ENCODE measurements around the gene ODAPH.
"Not testable (repeated sequence)": the region's sequence is repeated elsewhere in the genome, so short reads cannot be mapped to it uniquely, and the experiment has no call there.

ODAPH gene

GRCh38 chr4:75555294-75556164 lies at the start of gene ODAPH:
TSS of gene ODAPH (plus strand) at chr4:75556066. CDS start at chr4:75556083, 17 bp downstream.
- no peak for FAIRE-seq
- DNase-seq (ENCODE audit: insufficient read length, low spot score): peak; percentile 5

GRCh38 chr4:75509592-75509991 lies 46.3 kb upstream of the ODAPH start:
- not testable (repeated sequence) for FAIRE-seq; DNase-seq (ENCODE audit: insufficient read length, low spot score)

- no peak for DNase-seq (ENCODE audit: insufficient read length, low spot score)
- FAIRE-seq: no peak
Measured at GRCh38 chr4:75511841-75512240, 44.0 kb upstream of the ODAPH start.

DNA sequence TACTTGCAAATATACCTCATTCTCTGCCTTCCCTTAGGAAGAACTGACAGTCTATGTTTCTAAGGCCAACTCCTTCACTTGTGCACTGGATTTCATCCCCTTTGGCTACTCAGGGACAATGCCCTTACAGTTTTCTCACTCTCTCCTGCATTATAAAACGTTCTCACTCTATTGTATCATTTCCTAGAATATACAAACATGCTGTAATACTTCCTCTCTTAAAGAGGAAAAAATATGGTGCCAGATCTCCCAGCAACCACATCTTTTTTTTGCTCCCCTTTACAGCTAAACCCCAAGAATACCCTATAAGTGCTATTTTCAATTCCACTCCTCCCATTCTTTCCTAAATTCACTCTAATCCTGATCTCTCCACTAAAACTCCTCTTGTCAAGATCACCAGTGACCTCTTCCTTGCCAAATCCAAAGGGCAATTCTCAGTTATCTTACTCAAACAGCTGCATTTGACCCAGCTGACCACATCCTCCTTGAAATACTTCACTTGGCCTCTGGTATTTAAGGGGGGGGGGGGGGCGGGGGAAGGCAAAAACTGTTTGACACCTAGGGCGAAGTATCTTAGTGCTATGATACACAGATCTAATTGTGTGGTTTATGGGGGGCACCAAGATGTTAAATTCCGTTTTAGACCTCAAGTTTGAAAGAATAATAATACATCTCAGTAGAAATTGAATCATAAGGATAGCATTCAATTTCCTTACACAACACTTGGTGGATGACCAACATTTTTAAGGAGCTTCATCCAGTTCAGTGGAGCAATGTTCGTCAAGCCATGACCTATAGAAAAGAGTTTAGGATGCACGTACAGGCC lies 43.3 kb upstream of the ODAPH start:
- peak; percentile 88 for FAIRE-seq
- DNase-seq (ENCODE audit: insufficient read length, low spot score): no peak

GRCh38 chr4:75513526-75514130 lies 42.2 kb upstream of the ODAPH start:
- no peak for DNase-seq (ENCODE audit: insufficient read length, low spot score)
- FAIRE-seq: no peak

DNA sequence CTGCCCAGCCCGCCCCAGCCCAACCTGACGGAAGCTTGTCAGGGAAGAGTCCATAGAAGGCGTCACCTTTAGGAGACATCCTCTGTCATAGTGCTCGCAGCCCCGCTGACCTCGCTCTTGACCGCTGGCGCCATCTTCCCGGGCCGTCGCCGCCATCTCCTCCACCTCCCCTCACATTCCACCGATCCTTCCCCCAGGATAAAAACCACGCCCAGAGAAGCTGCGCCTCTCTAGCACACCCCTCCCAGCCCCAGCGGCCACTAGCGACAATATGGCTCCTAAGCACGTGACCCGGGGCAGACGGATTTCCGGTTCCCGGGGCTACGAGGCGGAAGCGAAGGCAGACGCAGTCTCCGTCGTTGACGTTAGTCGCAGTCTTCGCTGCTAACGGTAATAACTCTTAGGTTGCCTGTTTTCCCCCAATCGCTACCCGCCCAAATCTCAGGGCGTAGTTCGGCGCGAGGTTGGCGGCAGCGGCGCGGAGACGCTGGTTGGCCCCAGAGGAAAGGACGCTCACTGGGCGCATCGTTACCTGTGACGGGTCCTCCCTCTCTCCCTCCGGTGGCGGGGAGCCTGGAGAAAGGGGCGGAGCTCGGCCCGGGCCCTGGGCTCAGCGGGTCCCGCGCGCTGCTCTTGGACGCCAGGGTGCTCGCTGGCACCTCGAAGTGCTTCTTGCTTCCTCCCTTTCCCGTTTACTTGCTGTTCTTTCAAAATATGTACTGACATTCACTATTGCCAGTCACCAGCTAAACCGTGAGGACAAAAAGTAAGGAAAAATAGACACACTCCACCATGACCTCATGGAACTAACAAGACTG lies 41.5 kb upstream of the ODAPH start, which contains the start of the genes RCHY1 and THAP6:
Gene RCHY1, minus strand, starts transcription at position 273 of the 818 bp plus-strand sequence. Its CDS starts 117 bp downstream, at position 156.
Gene THAP6, plus strand, starts transcription at position 343 of the 818 bp plus-strand sequence. CDS start 980 bp downstream, outside the sequence.
- FAIRE-seq (peak; percentile 99), DNase-seq (ENCODE audit: insufficient read length, low spot score) (peak; percentile 28)

GRCh38 chr4:75514949-75515612 lies 40.8 kb upstream of the ODAPH start:
- FAIRE-seq (peak; percentile 82), DNase-seq (ENCODE audit: insufficient read length, low spot score) (no peak)

DNA sequence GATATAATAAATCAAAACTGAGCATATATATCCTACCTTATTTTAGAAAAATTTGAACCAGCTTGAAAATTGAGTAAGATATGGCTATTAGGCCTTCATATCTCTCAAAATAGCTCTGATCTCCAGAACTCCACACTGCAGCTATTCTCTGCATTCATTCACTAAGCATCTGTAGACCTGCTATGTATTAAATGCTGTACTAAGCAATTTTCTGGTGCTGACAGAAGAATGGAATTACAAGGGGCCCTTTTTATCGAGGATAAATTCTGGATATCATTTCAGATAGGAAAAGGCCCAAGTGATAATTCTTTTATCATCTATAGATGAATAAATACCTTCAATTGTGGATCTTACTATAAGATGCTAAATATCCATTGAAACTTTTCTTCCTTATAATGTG lies 39.7 kb upstream of the ODAPH start:
- DNase-seq (ENCODE audit: insufficient read length, low spot score) (no peak), FAIRE-seq (no peak)

DNA sequence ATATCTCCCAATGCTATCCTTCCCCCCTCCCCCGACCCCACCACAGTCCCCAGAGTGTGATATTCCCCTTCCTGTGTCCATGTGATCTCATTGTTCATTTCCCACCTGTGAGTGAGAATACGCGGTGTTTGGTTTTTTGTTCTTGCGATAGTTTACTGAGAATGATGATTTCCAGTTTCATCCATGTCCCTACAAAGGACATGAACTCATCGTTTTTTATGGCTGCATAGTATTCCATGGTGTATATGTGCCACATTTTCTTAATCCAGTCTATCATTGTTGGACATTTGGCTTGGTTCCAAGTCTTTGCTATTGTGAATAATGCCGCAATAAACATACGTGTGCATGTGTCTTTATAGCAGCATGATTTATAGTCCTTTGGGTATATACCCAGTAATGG lies 36.4 kb upstream of the ODAPH start:
- FAIRE-seq; DNase-seq (ENCODE audit: insufficient read length, low spot score): not testable (repeated sequence)

- FAIRE-seq: no peak
- DNase-seq (ENCODE audit: insufficient read length, low spot score): no peak
Measured at GRCh38 chr4:75525086-75525485, 30.8 kb upstream of the ODAPH start.

- DNase-seq (ENCODE audit: insufficient read length, low spot score) (no peak), FAIRE-seq (no peak)
Measured at GRCh38 chr4:75525910-75526309, 30.0 kb upstream of the ODAPH start.

DNA sequence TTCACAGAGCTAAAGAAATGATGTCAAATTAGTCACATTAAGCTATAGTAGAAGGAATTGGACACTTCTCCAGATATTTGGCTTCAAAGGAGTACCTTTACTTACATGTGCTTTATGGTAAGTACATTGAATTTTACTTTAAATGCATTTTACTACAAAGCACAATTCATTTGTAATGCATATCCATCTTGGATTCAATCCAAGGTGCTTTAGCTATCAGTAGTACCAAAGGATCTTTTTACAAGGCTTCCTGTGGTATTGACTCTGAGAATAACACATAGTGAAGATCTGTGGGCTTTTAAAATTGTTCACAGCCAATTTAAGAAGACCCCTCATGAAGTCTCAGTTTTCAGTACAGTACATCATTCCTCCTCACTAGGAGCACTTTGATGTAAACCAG lies 28.4 kb upstream of the ODAPH start:
- DNase-seq (ENCODE audit: insufficient read length, low spot score) (no peak), FAIRE-seq (no peak)

- FAIRE-seq (no peak), DNase-seq (ENCODE audit: insufficient read length, low spot score) (no peak)
Measured at GRCh38 chr4:75530556-75531322, 25.1 kb upstream of the ODAPH start.

GRCh38 chr4:75531536-75532143 lies 24.2 kb upstream of the ODAPH start:
- FAIRE-seq; DNase-seq (ENCODE audit: insufficient read length, low spot score): not testable (repeated sequence)

DNA sequence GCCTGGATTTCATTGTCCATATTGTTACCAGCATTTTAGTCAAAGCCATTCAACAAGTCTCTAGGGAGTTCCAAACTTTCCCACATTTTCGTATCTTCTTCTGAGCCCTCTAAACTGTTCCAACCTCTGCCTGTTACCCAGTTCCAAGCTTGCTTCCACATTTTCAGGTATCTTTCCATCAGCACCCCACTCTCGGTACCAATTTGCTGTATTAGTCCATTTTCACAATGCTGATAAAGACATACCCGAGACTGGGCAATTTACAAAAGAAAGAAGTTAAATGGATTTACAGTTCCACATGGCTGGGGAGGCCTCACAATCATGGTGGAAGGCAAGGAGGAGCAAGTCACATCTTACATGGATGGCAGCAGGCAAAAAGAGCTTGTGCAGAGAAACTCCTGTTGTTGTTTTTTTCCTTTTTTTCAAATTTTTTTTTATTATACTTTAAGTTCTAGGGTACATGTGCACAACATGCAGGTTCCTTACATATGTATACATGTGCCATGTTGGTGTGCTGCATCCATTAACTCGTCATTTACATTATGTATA lies 22.5 kb upstream of the ODAPH start:
- not testable (repeated sequence) for FAIRE-seq; DNase-seq (ENCODE audit: insufficient read length, low spot score)

GRCh38 chr4:75533926-75534325 lies 21.9 kb upstream of the ODAPH start:
- not testable (repeated sequence) for FAIRE-seq; DNase-seq (ENCODE audit: insufficient read length, low spot score)

GRCh38 chr4:75537308-75537707 lies 18.6 kb upstream of the ODAPH start:
- FAIRE-seq; DNase-seq (ENCODE audit: insufficient read length, low spot score): not testable (repeated sequence)

DNA sequence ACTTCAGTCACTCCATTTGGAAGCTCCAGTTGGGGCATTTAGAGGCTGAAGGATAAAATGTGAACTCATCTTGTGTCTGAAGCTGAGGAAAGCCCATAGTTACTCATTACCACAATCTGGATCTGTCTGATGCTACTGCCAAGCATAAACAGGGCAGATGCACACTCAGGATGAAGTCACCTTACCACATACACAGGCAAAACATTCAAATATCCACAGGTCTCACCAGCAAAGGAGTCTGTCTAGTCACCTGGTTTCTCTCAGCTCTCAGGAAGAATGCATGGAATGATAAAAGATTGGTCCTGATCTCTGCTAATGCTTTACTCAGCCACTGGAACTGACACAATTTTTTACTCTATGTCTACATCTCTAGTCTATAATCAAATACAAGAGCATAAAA lies 13.0 kb upstream of the ODAPH start:
- FAIRE-seq (no peak), DNase-seq (ENCODE audit: insufficient read length, low spot score) (no peak)
